GM18505 (cell line): Measurements from ENCODE around the gene SH3RF3.

ENCODE experiments used
- ATAC-seq: cut with Tn5 transposase; IDR thresholded peaks from one replicate; pipeline ENCODE4 v1.9.1; 2021; ENCODE audit not compliant: unreplicated experiment
- POLR2A ChIP-seq: IDR thresholded peaks from 4 replicates; pipeline ENCODE4 v1.6.1; 2011; ENCODE audit warnings: borderline replicate concordance; ENCODE audit not compliant: insufficient read depth, insufficient read length; ENCODE audit errors: extremely low read depth

SH3RF3 gene

GRCh38 chr2:109266496-109266895, 137.5 kb downstream of the SH3RF3 start:
- TF ChIP-seq POLR2A: no peak
- no peak for ATAC-seq

- no peak for ATAC-seq
Measured at GRCh38 chr2:109266998-109267854, 138.2 kb downstream of the SH3RF3 start.

GRCh38 chr2:109268916-109269315, 139.9 kb downstream of the SH3RF3 start:
- TF ChIP-seq POLR2A: no peak
- ATAC-seq: no peak

More at GRCh38 chr2:109266998-109267854, 138.2 kb downstream of the SH3RF3 start:
- TF ChIP-seq POLR2A: no peak

- no peak for TF ChIP-seq POLR2A
- no peak for ATAC-seq
Measured at GRCh38 chr2:109269706-109270504, 140.9 kb downstream of the SH3RF3 start.

GRCh38 chr2:109270505-109271312, 141.7 kb downstream of the SH3RF3 start:
- ATAC-seq: no peak
- no peak for TF ChIP-seq POLR2A

- no peak for TF ChIP-seq POLR2A
- ATAC-seq: no peak
Measured at GRCh38 chr2:109271920-109272319, 142.9 kb downstream of the SH3RF3 start.

GRCh38 chr2:109272461-109272860, 143.5 kb downstream of the SH3RF3 start:
- ATAC-seq: no peak
- TF ChIP-seq POLR2A: no peak

GRCh38 chr2:109275120-109276012, 146.4 kb downstream of the SH3RF3 start:
- no peak for TF ChIP-seq POLR2A
- ATAC-seq: no peak

GRCh38 chr2:109277406-109277805, 148.4 kb downstream of the SH3RF3 start:
- no peak for TF ChIP-seq POLR2A
- ATAC-seq: no peak

GRCh38 chr2:109279243-109279860, 150.3 kb downstream of the SH3RF3 start:
- no peak for TF ChIP-seq POLR2A
- no peak for ATAC-seq

GRCh38 chr2:109280804-109281203, 151.8 kb downstream of the SH3RF3 start:
- TF ChIP-seq POLR2A: no peak
- ATAC-seq: no peak

GRCh38 chr2:109282360-109282759, 153.4 kb downstream of the SH3RF3 start:
- no peak for ATAC-seq

More at GRCh38 chr2:109282360-109282759, 153.4 kb downstream of the SH3RF3 start:
- TF ChIP-seq POLR2A: no peak
